ENCODE measurements around the gene NLRP6.

NLRP6 gene

DNA sequence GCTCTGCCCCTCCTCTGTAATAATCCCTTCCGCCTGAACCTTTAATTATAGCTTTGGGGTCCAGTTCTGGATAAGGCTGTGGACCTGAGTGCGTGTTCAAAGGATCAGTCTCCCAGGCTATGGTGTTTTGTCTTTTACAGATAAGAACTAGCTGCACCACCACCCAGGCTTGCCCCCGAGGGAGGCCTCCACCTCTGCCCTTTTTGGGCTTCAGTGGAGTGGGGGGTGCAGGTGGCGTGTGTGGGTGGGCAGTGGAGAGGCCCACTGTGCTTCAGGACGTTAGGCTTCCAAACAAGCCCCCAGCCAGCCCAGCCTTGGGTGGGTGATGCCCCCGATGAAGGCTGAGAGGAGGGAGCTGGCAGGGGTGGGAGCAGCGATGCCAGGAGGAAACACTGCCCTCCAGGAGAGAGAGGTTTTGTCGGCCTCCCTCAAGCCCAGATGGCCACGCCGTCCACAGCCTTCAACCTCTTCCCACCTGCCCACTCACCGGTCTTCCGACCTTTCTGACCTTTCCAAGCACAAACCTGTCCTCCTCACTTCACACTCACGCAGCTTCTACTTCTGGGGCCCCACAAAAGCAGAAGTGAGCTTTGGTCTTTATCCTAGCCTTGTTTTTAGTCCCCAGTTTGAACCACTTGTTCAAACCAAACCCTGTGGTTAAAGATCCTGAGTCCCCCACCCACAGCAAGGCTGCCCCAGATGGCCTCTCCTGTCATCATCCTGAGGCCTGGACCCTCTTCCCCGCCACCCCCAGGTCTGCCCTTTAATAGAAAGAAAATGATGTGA lies 21.1 kb upstream of the NLRP6 start:
- DNase-seq, result no peak

DNA sequence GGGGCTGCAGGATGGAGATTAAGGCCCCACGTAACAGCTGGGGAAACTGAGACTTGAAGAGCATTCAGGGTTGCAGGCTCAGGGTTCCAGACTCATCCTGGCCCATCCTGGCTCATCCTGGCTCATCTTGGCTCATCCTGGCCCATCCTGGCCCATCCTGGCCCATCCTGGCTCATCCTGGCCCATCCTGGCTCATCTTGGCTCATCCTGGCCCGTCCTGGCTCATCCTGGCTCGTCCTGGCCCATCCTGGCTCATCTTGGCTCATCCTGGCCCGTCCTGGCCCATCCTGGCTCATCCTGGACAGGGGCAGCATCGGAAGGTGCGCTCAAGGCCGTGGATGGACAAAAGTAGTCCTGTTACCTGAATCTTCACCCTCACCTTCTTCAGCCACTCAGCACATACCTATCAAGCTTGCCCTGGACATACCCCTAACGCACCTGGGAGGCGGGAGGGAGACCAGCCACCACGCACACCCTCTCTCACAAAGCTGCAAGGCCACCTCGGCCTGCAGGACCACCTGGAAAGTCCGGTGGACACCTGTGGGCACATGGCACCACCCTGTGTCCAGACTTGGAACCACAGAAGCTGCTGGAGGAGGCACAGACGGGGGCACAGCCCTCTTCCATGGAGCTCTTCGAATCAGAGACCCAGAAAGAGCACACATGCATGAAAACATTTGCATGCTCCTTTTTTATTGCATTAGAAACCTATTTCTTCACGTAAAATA lies 20.3 kb upstream of the NLRP6 start:
- DNase-seq, result no peak

DNA sequence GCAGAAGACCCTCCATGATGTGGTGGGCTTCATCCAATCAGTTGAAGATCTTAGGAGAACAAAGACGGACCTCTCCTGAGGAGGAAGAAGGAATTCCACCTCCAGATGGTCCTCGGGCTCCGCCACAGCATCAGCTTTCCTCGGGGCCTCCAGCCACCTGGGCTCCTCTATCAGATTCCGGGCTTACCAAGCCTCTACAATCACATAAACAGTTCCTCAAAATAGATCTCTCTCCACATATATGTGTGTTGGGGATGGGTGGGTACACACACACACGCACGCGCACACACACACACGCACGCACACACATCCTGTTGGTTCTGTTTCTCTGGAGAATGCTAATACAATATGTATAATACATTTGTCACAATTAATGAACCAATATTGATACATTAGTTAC lies 18.8 kb upstream of the NLRP6 start:
- peak in 1 of 6 experiments; percentile 6 for DNase-seq

DNA sequence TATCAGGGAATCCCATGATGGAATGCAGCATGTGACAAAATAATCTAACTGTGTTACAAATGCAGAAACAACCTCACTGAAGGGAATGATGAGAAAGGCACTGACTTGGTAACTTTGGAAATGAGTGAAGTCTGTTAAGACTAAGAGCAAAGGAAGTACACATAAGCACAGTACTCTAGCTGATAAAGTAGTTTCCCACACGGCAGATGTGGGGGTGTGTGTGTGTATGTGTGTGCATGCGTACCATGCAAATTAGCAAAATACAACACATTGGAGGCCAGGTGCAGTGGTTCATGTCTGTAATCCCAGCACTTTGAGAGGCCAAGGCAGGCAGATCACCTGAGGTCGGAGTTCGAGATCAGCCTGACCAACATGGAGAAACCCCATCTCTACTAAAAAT lies 16.6 kb upstream of the NLRP6 start:
- DNase-seq, result no peak

DNA sequence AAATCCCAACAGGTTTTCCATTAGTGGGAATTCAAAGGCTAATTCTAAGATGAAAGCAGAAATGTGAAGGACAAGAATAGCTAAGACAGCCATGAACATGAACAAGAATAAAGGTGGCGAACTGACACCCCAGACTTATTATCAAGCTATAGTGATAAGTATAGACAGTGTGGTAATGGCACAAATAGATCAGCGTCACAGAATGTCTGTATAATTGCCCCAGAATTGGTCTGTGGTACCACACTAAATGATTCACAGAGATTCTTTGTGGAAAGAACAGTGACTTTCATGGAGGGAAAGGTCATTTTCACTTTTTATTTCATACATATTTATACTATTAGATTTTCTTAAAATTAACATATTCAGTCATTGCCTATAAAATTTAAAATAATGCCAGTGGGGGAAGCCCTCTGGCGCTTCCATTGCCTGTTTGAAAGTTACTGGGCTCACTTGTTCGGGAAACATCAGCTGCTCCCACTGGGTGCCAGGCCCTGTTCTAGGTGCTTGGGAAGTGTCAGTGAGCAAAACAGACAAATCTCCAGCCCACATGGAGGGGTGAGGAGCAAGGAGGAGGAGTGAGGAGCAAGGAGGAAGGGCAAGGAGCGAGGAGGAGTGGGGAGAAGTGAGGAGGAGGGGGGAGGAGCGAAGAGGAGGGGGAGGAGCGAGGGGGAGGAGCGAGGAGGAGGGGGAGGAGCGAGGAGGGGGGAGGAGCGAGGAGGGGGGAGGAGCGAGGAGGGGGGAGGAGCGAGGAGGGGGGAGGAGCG lies 11.3 kb upstream of the NLRP6 start:
- DNase-seq, result peak in 2 of 6 experiments; percentile 67 to 73

DNA sequence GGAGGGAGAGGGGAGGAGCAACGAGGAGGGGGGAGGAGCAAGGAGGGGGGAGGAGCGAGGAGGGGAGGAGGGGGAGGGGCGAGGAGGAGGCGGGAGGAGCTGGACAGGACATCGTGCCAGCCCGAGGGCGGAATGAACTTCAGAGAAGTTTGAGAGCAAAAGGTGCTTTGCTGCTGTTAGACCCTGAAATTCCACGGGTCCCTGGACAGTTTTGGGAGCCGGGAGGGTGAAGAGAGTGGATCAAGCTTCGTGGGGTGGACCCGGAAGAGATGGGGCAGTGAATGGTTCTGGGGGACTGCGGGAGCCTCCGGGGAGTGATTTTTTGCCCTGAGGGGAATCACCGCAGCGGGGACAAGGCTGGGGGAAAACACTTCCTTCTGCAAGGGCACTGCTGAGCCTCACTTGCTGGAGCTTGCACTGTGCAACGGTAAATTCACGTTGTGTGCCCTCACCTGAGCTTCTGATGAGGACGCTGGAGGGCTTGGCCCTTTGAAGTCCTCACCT lies 10.7 kb upstream of the NLRP6 start:
- peak; percentile 59 to 76 (median 66) for DNase-seq

DNA sequence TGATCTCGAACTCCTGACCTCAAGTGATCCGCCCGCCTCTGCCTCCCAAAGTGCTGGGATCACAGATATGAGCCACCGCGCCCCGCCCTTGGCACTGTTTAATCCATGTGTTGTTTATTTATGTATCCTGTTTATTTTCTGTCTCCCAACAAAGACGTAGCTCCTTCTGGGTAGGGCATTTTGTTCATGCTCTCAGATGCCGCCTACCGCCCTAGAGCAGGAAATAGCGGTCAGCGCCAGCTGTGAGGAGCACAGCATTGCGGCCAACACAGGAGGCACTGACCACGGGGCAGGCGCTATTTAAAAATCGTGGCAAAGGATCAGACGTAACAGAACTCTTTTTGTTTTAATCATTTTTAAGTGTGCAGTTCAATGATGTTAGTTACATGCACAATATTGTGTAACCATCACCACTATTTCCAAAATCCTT lies 9.5 kb upstream of the NLRP6 start:
- DNase-seq, result peak in 5 of 6 experiments; percentile 31 to 78 (median 56)

DNA sequence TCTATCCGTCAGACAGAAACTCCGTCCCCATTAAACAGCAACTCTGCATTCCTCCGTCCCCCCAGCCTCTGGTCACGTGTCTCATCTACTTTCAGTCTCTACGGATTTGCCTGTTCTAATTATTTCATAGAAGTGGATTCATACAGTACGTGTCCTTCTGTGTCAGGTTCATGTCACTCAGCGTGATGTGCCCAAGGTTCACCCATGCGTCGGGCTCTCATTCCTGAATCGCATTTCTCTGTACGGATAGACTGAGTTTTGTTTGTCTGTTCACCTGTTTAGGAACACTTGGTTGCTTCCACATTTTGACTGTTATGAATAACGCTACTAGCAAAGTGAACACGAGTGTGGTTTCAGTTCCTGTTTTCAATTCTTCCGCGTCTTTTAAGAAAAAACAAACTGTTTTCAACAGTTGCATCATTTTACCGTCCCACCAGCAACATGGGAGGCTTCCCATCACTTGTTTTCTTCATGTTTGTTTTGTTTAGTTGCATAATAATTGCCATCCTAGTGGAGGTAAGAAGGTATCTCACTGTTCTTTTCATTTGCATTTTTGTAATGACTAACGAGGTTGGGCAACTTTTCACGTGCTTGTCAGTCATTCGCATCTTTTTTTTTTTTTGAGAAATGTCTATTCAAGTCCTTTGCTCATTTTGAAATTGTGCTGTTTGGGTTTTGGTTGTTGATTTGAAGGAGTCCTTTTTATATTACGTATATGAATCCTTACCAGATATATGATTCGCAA lies 8.9 kb upstream of the NLRP6 start:
- DNase-seq, result peak; percentile 35 to 94 (median 74)

DNA sequence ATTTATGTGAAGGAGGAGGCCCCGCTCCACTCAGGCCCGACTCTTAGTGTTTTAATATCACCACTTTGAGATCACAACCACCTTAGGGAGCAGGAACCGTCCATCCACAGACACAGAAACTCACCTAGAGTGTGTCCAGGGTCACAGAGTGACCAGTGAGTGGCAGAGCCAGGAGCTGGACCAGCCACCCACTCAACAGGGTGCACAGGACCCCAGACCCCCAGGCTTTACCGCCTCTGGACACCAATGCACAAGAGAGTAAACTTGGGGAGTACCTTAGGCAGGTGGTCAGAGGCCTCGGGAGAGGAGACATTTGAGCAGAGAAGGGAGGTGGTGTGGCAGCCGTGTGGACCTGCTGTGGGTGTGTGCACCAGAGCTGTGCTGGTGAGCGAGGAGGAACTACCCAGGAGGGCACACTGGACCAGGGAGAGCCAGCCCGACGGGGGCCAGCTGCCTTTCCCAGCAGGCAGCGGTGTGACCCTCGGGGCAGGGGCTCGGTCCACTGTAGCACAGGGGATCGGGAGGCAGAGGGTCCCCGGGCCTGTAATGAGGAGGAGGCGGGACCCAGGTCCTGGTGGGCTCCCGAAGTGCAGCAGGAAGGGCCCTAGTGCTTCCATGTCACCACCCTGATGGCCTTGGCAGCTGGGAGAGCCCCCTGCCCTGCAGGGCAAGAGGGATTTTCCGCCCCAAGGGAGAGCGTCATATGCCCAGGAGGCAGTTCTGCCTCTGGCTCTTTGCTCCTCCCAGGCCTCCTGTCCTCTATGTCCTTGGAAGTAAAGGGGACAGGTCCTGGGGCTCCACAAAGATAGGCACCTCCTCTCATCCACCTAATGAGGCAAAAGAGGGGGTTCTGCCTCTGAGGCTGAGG lies 7.5 kb upstream of the NLRP6 start:
- no peak for DNase-seq

DNA sequence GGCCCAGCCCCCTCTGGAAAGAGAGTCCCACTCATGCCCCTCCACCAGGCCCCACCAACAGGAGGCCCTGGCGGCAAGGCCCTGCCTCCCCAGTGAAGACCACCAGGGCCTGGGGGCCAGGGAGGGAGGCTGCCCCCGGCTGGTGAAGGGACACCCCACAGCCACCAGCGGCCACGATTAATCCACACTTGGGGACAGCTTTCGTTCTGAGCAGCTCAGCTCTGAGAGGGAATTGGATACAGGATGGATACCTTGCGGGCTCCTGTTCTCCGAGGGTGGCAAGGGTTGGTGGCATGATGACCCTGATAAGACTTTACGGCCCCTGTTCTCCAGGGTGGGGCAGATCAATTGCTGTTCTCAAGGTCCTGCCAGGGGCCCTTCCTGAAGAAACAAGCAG lies 6.9 kb upstream of the NLRP6 start:
- no peak for DNase-seq

DNA sequence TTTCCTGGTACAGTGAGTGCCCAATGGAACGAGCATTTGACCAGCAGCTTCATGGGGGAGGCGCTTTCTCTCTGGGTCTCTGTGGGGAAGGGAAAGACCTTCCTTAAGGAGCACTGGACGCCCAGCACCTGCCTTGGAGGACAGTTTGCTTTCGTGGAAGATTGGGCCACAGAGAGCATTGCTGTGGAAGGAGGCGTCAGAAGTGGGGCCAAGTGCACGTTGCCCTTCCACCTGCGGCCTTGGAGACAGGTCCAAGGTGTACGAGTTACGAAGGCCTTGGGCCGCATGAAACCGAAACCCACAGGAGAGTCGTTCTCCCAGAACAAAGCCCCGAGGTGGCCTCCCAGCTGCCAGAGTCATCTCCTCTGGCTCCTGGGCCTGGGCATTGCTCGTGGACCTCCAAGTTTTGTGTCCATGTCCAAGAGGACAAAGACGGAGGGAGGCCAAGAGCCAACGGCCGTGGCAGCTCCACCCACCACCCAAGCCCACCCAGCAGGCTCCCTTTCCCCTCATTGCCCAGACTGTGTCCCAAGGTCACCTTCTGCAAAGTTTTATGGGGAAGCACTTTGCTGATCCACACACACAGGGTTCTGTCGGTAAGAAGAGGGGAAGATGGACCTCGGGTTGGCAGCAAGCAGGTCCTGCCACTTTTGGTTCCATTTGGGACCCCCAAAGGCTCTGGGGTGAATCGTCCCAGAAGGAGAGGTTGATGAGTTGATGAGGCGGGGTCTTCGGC lies 5.8 kb upstream of the NLRP6 start:
- no peak for DNase-seq

DNA sequence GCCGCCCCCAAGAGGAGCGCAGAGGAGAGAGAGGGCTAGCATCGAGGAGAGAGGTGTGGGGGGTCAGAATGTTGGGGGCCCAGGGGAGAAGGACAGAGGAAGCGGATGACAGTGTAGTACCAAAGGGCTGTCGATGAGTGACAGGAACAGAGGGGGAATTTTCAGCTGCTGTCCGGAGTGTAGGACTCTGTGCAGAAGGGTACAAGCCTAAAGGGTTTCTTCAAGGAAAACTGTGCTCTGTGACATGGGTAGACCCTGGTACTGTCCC lies 5.3 kb upstream of the NLRP6 start:
- no peak for DNase-seq

DNA sequence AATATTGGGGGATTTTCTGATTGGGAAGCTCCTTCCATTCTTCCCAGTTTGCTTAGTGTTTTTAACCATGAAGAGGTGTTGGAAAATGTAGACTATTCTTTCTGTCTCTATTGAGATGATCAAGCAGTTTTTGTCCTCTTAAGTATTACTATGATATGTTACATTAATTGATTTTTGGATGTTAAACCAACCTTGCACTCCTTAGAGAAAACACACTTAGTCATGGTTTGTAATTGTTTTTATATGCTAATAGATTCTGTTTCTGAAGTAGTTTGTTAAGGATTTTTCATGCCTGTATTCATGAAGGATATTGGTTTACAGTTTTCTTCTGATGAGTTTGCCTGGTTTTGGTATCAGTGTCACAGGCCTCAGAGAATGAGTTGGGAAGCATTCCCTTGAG lies 2.0 kb upstream of the NLRP6 start:
- DNase-seq, result no peak

DNA sequence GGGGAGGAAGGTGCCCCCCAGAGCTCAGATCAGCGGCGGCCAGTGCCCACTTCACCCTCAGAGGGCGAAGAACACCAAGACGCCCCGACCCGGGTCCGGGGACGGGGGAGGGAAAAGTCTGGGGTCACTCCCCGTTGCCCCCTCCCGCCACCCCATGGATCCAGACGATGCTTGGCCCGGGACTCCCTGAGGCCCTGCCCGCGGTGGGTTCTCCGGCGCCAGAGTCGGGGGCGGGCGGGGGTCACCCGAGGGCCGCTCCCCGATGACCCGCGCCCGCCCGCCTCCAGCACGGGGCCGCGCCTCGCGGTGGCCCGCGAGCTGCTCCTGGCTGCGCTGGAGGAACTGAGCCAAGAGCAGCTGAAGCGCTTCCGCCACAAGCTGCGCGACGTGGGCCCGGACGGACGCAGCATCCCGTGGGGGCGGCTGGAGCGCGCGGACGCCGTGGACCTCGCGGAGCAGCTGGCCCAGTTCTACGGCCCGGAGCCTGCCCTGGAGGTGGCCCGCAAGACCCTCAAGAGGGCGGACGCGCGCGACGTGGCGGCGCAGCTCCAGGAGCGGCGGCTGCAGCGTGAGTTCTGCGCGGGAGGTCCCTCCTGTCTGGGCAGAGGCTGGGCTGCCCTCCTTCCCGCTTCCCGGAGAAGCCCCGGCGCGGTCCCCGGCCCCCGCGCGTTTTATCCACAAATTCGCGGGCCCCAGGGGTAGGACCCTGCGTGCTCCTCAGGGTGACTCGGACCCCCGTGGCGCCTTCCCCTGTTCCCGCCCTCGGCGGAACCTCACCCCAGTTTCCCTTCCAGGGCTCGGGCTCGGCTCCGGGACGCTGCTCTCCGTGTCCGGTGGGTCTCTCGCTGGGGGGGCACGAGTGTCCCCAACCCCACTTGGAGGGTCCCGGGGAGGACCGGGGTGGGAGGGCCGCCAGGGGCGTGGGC lies 1.1 kb downstream of the NLRP6 start:
- DNase-seq, result peak in 2 of 6 experiments; percentile 31 to 53

DNA sequence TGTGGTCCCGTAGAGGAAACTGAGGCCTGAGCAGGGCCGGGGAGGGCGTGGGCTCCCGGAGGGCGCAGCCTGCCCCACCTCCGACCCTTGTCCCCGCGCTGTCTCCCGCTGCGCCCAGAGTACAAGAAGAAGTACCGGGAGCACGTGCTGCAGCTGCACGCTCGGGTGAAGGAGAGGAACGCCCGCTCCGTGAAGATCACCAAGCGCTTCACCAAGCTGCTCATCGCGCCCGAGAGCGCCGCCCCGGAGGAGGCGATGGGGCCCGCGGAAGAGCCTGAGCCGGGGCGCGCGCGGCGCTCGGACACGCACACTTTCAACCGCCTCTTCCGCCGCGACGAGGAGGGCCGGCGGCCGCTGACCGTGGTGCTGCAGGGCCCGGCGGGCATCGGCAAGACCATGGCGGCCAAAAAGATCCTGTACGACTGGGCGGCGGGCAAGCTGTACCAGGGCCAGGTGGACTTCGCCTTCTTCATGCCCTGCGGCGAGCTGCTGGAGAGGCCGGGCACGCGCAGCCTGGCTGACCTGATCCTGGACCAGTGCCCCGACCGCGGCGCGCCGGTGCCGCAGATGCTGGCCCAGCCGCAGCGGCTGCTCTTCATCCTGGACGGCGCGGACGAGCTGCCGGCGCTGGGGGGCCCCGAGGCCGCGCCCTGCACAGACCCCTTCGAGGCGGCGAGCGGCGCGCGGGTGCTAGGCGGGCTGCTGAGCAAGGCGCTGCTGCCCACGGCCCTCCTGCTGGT lies 1.9 kb downstream of the NLRP6 start:
- DNase-seq, result peak in 4 of 6 experiments; percentile 40 to 56 (median 47)

DNA sequence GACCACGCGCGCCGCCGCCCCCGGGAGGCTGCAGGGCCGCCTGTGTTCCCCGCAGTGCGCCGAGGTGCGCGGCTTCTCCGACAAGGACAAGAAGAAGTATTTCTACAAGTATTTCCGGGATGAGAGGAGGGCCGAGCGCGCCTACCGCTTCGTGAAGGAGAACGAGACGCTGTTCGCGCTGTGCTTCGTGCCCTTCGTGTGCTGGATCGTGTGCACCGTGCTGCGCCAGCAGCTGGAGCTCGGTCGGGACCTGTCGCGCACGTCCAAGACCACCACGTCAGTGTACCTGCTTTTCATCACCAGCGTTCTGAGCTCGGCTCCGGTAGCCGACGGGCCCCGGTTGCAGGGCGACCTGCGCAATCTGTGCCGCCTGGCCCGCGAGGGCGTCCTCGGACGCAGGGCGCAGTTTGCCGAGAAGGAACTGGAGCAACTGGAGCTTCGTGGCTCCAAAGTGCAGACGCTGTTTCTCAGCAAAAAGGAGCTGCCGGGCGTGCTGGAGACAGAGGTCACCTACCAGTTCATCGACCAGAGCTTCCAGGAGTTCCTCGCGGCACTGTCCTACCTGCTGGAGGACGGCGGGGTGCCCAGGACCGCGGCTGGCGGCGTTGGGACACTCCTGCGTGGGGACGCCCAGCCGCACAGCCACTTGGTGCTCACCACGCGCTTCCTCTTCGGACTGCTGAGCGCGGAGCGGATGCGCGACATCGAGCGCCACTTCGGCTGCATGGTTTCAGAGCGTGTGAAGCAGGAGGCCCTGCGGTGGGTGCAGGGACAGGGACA lies 2.7 kb downstream of the NLRP6 start:
- DNase-seq, result peak in 4 of 6 experiments; percentile 27 to 78 (median 54)

DNA sequence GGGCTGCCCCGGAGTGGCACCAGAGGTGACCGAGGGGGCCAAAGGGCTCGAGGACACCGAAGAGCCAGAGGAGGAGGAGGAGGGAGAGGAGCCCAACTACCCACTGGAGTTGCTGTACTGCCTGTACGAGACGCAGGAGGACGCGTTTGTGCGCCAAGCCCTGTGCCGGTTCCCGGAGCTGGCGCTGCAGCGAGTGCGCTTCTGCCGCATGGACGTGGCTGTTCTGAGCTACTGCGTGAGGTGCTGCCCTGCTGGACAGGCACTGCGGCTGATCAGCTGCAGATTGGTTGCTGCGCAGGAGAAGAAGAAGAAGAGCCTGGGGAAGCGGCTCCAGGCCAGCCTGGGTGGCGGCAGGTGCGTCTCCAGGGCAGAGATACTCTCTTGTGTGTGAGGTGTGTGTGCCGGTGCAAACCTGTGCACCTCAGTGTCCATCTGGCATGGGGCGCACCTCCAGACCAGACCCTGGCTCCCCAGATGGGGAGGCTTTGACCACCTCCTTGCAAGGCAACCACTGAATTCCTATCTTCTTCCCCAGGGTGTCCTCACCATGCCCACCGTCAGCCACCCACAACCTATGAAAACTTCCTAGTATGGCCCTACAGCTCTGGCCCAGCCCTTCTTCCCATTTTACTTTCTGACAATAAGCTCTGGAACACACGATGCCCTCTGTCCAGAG lies 3.4 kb downstream of the NLRP6 start:
- peak in 2 of 6 experiments; percentile 55 to 69 for DNase-seq

DNA sequence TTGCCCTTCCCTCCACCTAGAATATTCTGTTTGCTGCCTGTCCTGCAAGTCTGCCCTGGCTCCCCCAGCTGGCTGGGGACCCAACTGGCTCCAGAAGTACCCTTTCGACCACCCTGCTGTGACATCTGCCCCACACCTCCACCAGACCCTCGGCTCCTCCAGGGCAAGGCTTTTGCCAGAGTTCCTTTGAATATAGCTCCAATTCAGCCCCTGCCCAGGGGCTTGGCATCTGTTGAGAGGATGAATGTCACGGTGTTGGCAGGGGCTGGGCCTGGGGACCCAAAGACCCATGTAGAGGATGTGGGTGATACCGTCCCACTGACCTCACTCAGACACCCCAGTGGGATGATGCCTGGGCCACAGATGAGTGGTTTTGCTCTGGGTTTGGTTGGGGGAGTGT lies 4.0 kb downstream of the NLRP6 start:
- no peak for DNase-seq

Measured in stimulated activated naive CD4-positive, alpha-beta T cell (primary cell).